ENCODE results near the gene CIBAR2. TPM values are rescaled to one million over a fixed set of nuclear protein-coding genes. Genes with fewer than 3 reads are reported as not detected.
A peak's percentile ranks its signal among the peaks of the same experiment; 100 is the strongest.

The CIBAR2 gene
- total RNA-seq, 1 donor from 2014 or later: not detected

DNA sequence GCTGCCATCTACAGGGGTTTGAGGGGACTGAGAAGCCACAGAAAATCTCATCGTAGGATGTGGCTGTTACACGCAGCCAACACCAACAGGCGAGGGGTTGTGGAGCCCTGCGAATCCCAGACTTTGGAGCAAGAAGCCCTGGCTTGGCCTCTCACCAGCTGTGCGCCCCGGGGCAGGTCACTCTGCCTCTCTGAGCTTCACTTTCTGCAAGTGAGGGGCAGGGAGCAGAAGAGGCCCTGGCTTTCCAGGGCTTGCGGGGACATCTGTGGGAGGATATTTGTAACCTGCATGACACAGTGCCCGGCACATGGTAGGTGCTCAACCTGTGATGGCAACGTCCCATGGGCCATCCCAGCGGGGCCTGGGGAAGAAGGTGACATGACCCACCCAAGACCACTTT lies 32.9 kb upstream of the CIBAR2 start:
- DNase-seq (ENCODE audit: low spot score) (no peak), ATAC-seq (no peak)

DNA sequence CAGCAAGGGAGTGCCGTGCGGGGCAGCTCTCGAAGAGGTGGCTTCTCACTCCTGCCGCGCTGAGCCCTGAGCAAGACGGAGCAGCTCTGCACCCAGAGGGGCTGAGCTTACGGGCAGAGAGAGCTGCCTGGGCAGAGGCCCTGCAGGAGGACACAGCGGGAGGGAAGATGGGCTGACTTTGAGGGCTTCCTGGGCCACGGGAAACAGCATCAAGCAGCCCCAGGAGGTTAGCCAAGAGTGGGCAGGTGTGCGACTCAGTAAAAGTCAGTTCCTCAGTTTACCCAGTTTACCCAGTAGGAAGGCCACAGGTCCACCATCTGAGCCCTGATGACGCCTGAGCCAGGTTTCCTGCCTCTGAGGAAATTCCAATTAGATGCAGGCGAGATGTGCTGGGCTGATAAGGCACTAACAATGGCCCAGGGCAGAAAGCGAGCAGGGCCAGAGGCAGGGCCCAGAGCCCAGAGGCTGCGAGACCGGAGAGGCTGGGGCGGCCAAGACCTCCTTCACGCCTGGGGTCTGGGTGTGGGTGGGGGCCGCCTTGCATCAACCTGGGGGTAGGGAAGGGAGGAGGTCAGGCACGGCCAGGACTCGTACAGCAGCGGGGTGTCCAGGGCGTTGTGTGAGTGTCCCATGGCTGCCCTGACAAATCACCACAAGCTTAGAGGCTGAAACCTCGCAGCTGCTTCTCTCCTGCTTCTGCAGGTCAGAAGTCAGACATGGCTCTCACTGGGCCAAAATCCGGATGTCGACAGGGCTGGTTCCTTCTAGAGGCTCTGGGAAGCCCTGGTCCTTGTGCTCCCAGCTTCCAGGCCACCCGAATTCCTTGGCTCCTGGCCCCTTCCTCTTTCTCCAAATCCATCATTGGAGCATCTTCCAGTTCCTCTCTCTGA lies 32.0 kb upstream of the CIBAR2 start:
- ATAC-seq: no peak
- no peak for DNase-seq (ENCODE audit: low spot score)

DNA sequence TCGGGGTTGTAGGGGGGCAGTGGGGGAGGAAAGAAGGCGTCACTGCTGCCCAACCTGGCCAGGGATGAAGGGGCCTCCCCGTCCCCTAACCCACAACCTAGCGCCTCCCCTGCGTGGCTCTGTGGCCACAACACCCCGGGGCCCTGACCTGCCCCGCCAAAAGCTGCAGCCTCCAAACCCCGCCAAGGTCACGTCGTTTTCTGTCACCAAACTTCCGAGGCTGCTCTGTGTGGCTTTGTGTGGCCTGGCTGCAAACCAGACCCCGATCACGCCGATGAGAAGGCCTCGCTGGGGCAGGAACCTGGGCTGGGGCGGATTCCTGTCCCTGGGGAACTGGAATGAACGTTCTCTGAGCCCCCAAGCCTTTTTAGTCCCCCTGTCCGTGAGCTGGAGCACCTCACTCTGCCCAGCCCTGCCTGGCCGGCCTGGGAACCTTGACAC lies 30.5 kb upstream of the CIBAR2 start:
- ATAC-seq (no peak), DNase-seq (ENCODE audit: low spot score) (no peak)

DNA sequence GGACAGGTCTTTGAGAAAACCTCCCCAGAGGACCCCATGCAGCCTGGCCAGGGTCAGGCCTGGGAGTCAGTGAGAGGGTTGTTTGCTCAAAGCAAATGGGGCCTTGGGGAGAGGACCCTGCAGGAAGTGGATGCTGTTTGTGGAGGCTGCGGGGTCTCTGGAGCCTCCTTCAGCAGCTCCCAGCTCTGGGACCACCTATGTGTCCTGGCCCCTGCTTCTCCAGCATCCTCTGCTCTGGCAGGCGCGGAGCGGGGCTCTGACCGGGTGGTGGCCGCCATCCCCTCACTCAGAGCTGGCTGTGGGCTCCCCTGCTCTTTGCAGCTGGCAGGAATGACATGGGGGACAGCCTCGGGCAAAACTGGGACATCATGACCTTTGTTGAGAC lies 29.8 kb upstream of the CIBAR2 start:
- ATAC-seq: no peak
- no peak for DNase-seq (ENCODE audit: low spot score)

DNA sequence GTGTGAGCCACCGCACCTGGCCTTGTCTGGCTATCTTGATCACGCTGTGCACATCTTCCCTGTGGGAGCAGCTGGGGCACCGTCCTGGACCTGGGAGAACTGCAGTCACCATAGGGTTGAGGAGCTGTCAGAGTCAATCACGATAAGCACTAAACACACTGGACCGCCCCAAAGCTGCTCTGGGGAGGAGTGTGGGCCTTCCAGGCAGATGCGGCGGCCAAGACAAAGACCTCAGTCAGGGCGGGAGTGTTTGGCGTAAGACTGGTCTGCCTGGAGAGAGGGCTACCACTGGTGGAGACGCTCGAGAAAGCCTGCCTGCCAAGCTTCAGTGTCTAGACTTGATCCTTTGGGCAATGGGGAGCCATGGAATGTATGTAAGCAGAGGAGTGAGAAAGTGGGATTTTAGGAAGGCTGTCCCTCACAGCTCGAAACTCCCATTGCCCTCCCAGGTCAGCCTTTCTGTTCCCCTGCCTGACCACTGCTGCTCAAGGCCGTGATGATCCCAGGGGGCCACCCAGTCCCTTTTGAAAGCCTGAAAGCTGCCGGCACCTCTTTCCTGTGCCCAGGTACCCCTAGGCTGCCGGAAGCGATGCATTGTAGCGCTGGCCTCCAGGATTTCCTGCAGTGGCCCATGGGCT lies 29.3 kb upstream of the CIBAR2 start:
- no peak for ATAC-seq

DNA sequence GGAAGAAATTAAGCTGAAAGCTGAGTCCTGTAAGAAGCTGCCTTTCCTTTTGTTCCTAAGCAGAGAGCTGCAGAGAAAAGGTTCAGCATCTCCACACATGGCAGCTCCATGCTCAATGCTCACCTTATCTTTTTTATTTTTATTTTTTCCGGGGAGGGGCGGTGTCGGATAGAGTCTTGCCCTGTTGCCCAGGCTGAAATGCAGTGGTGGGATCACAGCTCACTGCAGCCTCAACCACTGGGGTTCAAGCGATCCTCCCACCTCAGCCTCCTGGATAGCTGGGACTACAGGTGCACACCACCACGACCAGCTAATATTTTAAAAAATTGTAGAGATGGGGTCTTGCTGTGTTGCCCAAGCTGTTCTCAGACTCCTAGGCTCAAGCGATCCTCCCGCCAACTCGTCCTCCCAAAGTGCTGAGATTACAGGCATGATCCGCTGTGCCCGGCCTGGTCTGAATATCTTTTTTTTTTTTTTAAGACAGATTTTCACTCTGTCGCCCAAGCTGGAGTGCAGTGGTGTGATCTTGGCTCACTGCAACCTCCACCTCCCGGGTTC lies 28.3 kb upstream of the CIBAR2 start:
- ATAC-seq: no peak
- no peak for DNase-seq (ENCODE audit: low spot score)

More for the DNA sequence above, 29.3 kb upstream of the CIBAR2 start:
- DNase-seq (ENCODE audit: low spot score): no peak

DNA sequence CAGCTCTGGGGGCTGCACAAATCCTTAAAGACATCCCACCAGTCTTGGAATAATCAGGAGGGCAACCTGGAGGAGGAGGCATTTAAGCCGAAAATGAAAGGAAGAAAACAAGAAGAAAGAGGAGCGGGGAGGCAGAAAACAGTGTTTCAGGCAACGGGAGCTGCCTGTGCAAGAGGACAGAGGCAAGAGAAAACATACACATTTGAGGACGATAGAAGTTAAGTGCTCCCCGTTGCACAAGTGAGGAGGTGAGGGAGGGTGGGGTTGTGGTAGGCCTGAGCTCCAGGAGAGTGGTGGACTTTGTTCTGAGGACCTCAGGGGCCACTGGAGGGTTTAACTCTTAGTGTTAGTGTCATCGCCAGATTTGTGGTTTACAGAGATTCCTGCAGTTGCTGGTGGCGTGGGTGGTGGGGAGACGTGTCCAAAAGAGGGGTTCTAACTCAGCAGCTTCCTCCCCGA lies 27.6 kb upstream of the CIBAR2 start:
- DNase-seq (ENCODE audit: low spot score) (no peak), ATAC-seq (no peak)

DNA sequence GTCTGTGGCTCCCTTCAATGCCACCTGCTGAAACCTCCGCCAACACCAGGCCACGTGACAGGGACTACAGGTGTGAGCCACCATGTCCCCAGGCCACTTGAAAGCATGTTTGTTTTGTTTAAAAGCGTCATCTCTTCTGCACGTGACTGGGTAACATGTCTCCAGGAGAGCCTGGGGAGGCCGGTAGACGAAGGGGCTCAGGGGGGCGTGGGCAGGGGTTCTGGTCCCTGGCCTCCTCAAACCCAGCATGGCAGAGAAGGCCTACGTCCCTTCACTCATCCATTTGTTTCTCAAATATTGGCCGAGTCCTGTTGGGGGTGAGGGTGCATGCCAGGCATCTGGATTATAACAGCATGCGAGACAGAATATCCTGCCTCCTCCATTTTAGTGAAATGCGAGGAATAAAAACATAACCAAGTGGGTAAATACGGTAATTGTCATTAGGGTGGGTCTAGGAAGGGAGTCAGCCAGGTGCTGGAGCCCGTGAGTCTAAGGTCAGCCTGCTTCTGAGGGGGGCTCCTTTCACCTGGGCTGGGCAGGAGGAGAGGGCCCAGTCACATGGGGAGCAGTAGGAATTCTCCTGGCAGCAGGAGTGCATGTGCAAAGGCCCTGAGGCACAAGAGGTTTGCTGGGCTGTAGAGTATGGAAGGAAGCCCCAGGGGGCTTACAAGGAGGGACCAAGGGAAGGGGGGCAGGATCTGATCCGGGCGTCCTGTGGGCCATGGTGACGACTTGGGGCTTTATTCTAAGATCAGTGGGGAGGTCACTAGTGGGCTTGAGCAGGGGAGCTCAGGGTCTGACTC lies 26.8 kb upstream of the CIBAR2 start:
- DNase-seq (ENCODE audit: low spot score) (no peak), ATAC-seq (no peak)

DNA sequence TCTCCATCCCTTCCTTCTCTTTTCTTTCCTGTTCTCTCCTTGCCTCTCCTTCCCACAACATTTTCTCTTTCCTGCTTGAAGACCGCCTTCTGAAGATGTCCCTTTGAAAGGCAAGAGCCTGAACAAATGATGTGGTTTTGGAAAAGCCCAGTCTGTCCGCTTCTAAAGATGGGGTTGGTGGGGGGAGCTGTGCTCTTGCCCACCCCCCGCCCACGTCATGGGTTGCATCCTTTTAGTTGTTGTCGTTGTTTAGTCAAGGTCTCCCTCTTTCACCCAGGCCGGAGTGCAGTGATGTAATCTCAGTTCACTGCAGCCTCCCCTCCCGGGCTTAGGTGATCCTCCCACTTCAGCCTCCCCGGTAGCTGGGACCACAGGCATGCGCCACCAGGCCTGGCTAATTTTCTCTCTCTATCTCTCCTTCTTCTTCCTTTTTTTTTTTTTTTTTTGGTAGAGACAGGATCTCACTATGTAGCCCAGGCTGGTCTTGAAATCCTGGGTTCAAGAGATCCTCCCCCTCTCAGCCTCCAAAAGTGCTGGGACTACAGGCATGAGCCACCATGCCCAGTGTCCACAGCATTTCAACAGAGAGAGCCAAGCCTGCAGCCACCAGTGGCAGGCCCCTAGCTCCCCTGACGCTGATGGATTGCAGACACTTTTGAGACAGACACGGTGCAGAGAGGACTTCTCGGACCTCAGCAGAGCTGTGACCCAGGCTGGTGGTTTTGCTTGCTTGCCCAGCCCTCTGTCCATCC lies 26.0 kb upstream of the CIBAR2 start:
- DNase-seq (ENCODE audit: low spot score): no peak
- ATAC-seq: no peak

DNA sequence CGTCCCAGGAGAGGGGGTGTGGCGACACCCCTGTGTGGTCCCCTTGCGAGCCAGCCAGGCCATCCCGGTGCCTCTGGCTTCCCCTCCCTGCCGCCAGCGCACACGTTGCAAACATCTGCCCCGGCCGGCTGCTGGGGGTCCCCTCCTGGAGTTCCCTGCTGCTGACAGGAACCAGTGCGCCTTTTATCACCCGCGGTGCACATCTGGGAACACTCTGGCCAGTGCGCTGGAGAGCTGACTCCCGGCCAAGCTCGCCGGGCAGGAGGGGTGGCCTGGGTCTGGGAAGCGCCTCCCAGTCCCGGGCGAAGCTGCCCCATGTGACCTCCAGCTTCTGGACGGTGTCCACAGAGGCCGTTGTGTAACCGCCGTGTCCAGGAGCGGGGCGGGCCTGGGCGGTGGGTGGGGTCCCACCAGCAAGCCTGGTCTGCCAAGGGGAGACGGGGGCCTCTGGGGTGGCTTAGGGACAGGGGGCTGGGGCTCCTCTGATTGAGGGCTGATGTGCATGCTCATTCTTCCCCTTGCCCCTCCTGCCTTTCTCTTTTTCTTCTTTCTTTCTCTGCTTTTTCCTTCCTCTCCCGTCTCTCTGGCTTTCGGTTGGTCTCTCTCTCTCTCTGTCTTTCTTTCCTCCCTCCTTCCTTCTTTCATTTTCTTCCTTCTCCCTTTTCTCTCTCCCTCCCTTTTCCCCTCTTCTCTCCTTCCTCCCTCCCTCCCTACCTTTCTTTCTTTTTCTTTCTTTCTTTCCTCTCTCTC lies 25.2 kb upstream of the CIBAR2 start:
- ATAC-seq (peak; percentile 91), DNase-seq (ENCODE audit: low spot score) (peak; percentile 97)

DNA sequence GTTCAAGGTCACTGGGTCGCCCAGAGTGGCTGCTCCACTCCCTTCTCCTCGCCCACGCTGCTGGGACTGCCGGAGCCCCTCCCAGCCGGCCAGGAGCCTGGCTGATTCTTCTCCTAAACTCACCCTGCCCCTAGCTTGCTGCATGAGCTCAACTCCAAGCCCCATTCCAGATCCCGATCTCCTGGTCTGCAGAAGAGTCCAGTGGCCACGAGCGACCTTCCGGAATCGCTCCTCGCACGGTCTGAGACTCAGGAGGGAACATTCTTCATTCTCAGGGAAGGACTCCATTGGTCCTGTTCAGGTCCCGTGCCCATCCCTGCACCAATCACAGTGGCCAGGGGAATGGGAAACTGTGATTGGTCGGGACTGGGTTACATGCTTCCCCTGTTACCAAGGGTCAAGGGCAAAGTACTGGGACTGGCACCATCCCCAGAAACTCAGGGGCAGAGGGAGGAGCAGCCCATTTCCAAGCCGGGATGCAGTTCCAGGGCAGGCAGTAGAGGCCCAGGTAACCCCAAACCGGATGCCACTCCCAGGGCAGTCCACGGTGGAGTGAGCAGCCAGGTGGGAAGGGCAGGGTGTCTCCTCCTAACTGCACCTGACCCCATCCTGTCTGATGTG lies 24.5 kb upstream of the CIBAR2 start:
- DNase-seq (ENCODE audit: low spot score): peak; percentile 81
- peak; percentile 72 for ATAC-seq

DNA sequence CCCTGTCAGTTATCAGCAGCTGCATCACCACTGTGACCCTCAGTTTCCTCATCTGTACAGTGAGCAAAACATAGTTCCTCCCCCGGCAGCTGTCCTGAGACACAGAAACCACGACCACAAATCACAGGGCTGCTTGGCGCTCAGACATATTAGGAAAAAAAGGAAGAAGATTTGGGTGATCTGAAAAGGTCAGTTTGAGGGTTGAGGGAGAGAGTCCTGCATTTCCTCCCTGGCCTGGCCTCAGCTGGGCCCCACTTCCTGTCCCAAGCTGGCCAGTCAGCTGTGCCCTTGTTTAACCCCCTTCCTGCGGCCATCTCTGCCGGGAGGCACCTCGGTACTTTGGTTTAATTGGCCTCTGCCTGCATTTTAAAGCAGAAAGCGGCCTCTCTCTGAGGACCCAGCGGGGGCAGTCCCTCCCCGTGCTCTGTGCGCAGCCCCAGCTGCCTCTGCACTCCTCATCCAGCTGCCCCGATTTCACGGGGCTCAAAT lies 24.0 kb upstream of the CIBAR2 start:
- no peak for ATAC-seq

DNA sequence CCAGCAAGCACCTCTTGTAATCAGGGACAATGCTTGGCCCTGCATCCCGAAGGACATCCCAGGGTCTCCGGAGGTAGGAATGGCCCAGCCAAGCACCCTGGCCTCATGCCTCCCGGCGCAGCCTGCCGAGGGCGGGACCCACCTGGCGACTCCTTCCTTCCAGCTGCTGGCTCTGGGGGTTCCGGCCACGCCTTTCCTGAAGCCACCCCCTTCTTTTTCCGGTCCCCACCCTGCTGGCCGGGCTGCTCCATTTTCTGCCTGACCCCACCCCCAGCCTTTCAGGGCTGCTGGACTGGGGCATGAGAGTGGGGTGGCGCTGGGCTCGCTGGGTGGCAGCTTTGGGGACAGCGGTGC lies 22.5 kb upstream of the CIBAR2 start:
- DNase-seq (ENCODE audit: low spot score) (no peak), ATAC-seq (no peak)

More for the DNA sequence above, 24.0 kb upstream of the CIBAR2 start:
- no peak for DNase-seq (ENCODE audit: low spot score)

DNA sequence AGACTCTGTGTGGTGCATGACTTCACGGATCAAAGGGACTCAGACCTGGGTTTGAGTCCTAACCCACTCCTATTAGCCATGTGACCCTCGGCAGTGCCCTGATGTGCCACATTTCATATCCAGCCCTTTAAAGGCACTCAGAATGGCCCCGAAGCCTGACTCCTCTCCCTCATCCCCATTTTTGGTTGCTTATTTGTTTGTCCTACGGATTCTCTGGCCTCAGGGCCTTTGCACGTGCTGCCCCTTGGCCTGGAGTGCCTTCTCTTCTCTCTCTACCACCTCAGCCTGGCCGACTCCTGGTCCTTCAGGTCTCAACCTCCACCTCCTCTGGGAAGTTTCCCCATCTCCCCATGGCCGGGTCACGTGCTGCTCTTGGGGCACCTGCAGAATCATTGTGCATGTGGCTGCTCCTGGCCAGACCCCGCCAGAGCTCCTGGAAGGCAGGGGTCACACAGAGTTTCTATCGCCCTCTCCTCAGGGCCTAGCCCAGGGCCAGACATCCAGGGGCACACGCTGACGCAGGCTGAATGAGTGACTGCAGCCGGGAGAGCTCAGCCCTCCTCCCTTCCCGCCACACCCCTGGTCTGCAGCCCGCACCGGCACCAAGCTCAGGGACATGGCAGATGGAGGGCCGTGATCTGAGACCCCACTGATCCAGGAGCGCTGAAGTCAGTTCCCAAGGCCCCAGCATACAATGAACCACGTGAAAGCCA lies 22.0 kb upstream of the CIBAR2 start:
- ATAC-seq (no peak), DNase-seq (ENCODE audit: low spot score) (no peak)

DNA sequence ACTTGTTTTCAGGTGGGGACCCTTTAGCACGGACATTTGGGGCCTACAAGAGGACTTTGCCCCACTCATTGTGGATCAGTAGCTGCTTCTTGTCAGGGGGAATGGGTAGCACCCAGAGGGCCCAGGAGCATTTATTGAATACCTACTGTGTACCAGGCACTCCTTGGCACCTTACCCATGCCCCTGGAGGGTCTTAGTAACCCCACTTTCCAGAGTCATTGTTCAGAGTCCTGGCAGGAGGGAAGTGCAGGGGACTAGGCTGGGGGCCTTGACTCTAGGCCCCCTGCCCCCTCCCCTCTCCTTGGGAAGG lies 21.0 kb upstream of the CIBAR2 start:
- no peak for DNase-seq (ENCODE audit: low spot score)

DNA sequence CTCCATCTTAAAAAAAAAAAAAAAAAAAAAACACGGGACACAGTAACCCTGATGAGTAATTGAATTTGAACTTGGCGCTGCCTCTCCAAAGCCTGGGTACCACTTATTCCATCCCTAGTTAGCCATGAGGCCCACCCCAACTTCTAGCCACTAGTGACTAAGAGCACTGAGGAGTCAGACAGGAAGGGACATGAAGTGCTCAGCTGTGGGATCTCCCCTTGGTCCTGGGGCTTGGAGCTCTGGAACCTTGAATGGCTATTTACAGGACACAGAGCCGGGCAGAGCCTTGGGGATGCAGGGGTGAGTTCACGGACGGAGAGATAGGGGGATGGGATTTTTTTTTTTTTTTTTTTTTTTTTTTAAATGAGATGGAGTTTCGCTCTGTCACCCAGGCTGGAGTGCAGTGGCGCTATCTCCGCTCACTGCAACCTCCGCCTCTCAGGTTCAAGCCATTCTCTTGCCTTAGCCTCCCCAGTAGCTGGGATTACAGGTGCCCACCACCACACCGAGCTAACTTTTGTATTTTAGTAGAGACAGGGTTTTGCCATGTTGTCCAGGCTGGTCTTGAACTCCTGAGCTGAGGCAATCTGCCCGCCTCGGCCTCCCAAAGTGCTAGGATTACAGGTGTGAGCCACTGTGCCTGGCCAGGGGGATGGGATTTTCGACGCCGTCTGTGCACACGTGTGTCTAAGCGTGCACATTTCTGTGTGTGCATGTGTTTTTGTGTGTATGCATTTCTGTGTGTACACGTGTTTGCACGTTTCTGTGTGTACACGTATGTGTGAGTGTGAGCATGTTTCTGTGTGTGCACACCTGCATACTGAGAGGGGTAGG lies 20.4 kb upstream of the CIBAR2 start:
- DNase-seq (ENCODE audit: low spot score) (no peak), ATAC-seq (no peak)

More for the DNA sequence above, 21.0 kb upstream of the CIBAR2 start:
- no peak for ATAC-seq

DNA sequence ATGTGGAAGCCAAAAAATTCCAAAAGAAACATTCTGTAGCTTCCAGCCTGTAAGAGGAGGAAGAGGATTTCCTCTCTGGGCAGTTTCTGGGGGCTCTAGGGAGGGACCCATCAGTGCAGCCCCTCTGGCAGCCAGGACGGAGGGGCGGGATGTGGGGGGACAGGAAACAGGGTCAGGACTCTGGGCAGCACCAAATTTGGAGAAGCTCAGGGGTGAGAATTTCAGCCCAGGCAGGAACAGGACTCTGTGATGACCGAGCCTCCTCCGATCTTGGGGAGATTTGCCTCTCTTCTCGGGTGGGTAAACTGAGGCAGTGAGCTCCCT lies 18.4 kb upstream of the CIBAR2 start:
- ATAC-seq: no peak

More for the DNA sequence above, 18.4 kb upstream of the CIBAR2 start:
- DNase-seq (ENCODE audit: low spot score): no peak

All from left lobe of liver (tissue), 2 donors.